Heart left ventricle (tissue), 13 donors: ENCODE measurements around the gene WNT7A.

Experiments
- CTCF ChIP-seq, 12 donors: fragments of 200-600 bp; sonication (generic) in 4 of 12; IDR thresholded peaks; one replicate each; pipeline versions ENCODE4 v1.5.0 to v1.8.0; 2018 to 2022; ENCODE audit warnings: antibody characterized with exemption in 12 of 12, mild to moderate bottlenecking in 5 of 12
- POLR2A ChIP-seq, 2 donors: fragments of 450-650 bp; IDR thresholded peaks; one replicate each; pipeline ENCODE4 v1.6.1; 2017; ENCODE audit warnings: antibody characterized with exemption in 2 of 2, mild to moderate bottlenecking in 2 of 2, moderate library complexity in 2 of 2
- donor health status: ischemic (EF 13 %, LVEDD 7.1; RV severe dilation, severe dysfunction).
- donor health status: DM: no; HTN: yes; CAD: no.
- donor health status: DM: no; HTN: no; CAD: no.
- donor health status: ischemic (EF 25% LVEDD 6.9; RV normal size, moderate dysfunction).
- donor health status: ischemic (EF 25% LVEDD 5.7; RV mildly dilated, moderate dysfunction).
- donor health status: ischemic (EF 35%, LVEDD 5.7; RV mildly dilated, moderate dysfunction).
- donor health status: nonischemic (EF 11% LVEDD 7.7; RV severe dilation, severe dysfunction).
- donor health status: DM: yes; HTN: yes; CAD: no.
- donor health status: PGD.
- donor health status: ischemic (EF 29% LVEDD 5.4; RV normal size, mild dysfunction).
- donor health status: nonischemic (EF 23%, LVEDD 6.1; RV moderate dilation, normal function).

GRCh38 chr3:13927295-13927694 is 47.4 kb upstream of the WNT7A start:
- TF ChIP-seq POLR2A (IDR thresholded peaks at IDR 0.05) = no peak
- TF ChIP-seq CTCF (IDR thresholded peaks at IDR 0.05) = peak in 4 of 12 donors; percentile 7 to 23 (median 8)
